Measurements from ENCODE around the gene NFKB2.

NFKB2 gene

DNA sequence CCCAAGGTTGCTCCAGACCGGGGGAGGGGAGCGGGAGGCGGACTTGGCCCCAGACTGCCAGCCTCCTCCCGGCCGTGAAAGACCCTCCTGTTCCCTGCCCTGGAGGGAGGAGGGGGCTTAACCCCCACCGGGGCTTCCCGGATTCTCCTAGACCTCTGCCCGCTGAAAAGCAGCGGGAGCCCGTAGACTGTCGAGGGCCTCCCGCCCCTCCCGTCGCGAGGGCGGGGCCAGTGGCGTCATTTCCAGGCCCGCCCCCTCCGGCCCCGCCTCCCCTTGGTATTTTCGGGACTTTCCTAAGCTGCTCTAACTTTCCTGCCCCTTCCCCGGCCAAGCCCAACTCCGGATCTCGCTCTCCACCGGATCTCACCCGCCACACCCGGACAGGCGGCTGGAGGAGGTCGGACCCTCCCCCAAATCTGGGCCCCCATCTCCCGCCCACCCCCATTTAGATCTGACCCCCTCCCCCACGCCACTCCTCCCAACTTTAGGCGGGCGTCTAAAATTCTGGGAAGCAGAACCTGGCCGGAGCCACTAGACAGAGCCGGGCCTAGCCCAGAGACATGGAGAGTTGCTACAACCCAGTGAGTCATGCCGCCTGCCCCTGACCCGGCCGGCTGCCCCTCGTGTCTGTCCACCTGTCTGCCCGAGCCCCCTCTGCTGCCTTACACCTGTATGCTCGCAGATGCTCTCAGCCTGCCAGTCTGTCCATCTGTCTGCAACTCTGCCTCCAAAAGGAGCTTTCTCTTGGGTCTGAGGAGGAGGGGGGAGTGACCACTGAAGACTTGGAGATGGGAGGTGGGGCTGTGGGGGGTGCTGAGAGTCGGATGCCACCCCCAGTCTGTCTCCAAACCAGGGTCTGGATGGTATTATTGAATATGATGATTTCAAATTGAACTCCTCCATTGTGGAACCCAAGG, at the start of gene NFKB2:
Gene NFKB2, plus strand, starts transcription at position 306 of the 917 bp plus-strand sequence. Its CDS starts 255 bp downstream, at position 561.
- peak; percentile 26 for DNase-seq (ENCODE audit: low read depth, low spot score)
- peak within 1 kb of the TSS; percentile 79 for H3K27ac ChIP-seq

DNA sequence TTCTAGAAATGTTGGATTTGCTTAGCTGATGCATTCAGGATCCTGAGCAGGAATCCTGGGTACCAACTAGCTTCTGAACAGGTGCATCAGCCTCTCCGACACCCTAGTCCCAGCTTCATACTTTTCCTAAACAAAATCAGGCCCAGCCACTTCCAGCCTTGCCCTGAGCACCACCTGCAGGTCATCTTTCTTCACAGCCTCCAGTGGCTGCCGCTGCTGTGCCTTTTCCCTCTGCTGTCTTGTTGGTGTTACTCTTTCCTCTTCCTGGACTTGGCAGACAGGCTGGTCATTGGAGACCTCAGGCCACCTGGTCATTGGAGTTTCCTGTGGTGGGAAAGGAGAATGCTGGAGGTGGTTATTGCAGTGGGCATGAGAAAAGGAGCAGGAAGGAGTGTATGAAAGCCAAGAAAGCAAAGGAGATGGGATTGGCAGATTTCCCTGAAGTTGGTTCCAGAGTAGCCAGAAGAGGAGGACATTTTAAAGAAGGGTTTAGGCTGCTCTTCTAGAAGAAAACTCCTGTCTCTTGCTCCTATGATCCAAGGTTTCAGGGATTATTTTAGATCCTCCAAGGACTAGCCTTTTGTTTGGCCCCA, 48.2 kb upstream of the NFKB2 start:
- DNase-seq (ENCODE audit: low read depth, low spot score), result no peak
- H3K27ac ChIP-seq, result no peak overlapping the region

DNA sequence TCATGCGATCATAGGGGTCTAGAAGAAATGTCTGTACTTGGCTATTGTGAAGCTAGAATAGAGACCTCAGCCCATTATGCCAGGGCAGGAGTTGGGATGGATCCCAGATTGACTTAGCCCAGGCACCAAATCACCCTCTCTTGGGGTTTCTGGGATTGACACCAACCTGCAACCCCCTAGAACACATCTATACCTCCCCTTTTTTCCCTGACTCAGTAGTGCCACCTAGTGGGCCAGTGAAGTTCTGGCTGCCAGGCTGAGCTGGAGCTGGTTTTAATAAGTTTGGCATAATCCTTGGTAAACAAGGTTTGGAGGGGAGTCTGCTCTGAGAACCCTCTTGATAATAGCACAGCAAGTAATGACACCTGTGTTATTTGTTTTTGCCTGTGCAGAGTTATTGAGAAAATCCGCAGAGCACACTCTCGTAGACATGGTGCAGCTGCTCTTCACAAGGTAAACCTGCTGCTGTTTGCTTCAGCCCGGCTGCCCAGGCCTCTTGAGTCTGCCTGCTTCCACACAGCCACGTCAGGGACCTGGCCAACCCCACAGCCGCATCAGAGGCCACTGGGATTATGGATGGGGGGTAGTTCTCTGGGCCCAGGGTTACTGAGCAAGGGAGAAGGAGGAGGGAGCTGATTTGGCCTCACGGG, 43.3 kb upstream of the NFKB2 start:
- DNase-seq (ENCODE audit: low read depth, low spot score), result no peak
- H3K27ac ChIP-seq, result no peak overlapping the region

DNA sequence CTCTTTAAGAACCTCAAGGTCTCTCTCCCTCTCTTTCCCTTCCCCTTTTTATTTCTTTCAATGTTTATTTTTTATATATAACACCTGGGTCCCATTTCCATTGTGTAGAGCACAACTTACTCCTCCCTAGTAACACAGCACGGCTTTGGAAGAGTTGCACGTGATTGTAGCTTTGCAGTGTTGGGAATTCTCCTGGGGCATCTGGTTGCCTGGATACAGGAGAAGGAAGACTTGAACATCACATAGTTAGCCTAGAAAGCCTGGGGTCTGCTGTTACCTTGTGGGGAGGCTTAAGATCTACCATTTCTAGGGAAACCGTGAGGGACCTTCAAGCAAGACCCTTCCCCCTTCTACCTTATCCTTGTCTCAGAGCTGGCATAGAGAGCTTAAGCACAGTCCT, 41.1 kb upstream of the NFKB2 start:
- no peak overlapping the region for H3K27ac ChIP-seq
- DNase-seq (ENCODE audit: low read depth, low spot score), result no peak

DNA sequence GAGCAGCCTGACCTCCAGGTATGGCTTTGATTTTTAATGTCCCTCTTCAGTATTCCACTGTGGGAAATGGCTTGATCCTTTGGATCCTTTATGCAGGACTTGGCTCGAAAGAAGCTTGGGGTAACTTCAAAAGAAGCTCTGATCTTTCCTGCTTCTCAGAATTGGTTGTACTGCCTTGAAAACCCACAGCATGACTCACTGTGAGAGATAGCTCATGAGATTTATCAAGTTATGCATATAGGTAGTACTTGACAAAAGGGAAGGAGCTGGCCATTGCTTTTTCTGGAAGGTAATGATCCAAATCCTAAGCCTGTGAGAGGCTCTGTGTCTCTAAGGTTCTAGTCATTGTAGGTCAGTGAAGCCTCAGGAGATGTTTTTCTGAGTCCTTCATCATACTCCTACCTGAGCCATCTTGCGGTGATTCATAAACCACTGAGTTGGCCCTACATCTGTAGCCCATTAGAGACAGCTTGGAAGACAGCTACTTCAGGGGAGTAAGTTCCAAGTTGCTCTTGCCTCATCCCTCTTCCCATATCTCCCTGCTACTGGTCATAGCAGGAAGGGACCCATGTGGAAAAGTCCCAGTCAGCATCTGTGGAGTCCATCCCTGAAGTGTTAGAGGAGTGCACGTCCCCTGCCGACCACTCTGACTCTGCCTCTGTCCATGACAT, 36.7 kb upstream of the NFKB2 start:
- no peak overlapping the region for H3K27ac ChIP-seq
- DNase-seq (ENCODE audit: low read depth, low spot score), result no peak

DNA sequence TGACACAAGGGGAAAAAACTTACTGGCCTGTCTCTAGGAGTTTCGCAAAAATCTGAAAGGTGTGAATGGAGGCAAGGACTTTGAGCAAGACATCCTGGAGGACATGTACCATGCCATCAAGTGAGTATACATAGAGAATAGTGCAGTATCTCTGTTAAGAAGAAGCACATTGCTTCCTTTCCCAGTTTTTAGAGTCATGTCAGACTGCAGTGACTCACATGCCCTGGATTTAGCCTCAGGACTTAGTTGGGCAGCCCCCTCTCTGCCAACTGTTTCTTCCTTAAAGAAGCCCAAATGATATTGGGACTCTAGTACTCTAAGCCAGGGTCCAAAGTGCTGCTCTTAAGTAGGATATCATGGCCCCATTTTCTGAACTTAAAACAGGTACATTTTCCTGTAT, 28.1 kb upstream of the NFKB2 start:
- H3K27ac ChIP-seq, result peak overlapping the region; percentile 58
- DNase-seq (ENCODE audit: low read depth, low spot score), result no peak

DNA sequence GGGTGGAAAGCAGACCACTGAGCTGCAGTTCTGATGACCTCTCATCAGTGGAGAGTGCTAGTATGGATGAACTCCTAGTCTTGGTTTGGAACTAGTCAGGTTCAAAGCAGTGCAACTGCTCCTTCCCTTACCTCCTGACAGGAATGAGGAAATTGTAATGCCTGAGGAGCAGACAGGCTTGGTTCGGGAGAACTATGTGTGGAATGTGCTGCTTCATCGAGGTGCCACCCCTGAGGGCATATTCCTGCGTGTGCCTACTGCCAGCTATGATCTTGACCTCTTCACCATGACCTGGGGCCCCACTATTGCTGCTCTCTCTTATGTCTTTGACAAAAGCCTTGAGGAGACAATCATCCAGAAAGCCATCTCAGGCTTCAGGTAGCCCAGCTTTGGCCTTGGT, 27.4 kb upstream of the NFKB2 start:
- DNase-seq (ENCODE audit: low read depth, low spot score), result no peak
- peak overlapping the region; percentile 58 for H3K27ac ChIP-seq

DNA sequence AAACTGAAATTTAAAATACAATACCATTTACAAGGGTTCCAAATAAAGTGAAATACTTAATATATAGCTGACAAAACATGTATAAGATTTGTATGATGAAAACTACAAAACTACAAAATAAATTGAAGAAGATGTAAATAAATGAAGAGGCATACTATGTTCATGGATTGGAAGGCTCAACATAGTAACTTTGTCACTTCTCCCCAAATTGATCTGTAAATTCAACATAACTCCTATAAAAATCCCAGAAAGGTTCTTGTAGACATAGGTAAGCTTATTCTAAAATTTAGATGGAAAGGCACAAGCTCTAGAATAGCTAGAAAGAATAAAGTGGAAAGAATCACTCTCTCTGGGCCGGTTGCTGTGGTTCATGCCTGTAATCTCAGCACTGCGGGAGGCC, 24.2 kb upstream of the NFKB2 start:
- DNase-seq (ENCODE audit: low read depth, low spot score), result no peak
- no peak overlapping the region for H3K27ac ChIP-seq

DNA sequence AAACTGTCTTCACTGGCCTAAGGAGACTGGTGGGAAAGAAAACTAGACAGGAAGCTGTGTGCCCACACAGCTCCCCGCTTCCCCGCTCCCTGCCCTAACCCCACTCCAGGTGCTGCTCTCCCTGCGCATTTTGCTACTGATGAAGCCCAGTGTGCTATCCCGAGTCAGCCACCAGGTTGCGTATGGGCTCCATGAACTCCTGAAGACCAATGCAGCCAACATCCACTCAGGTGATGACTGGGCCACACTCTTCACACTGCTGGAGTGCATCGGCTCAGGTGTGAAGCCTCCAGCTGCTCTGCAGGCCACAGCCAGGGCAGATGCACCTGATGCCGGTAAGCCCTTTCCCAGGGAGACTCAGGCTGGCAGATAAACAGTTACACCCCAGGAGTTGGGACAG, 20.3 kb upstream of the NFKB2 start:
- no peak for DNase-seq (ENCODE audit: low read depth, low spot score)
- no peak overlapping the region for H3K27ac ChIP-seq

DNA sequence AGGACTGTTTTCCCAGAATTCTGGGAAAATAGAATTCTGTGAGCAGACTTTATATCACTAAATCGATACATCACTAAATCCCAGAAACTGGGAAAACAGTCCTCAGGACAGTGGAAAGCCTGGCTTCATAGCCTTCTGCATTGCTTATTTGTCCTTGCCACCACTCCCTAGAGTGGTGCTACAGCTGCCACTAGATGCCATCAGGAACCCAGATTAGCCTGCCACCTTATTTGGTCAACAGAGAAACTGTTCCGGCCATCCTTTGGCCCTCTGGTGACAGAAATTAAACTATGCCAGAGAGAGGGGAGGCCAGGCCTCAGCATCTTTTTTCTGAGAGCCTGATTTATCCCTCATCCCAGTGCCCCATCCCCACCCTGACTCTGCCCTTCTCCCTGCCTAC, 19.6 kb upstream of the NFKB2 start:
- no peak overlapping the region for H3K27ac ChIP-seq
- no peak for DNase-seq (ENCODE audit: low read depth, low spot score)

DNA sequence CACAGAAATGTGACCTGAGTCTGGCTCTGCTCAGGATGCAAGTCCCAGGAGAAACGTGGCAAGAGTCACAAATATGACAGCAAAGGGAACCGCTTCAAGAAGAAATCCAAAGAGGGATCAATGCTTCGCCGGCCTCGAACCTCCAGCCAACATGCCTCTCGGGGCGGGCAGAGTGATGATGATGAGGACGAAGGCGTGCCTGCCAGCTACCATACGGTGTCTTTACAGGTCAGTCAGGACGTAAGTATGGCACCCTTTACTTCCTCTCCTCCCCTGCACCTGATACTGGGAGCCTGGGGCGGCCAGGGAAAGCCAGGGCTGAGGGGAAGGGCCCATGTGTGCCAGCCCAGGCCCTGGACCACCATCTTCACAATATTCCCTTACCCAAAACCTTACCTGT, 18.6 kb upstream of the NFKB2 start:
- DNase-seq (ENCODE audit: low read depth, low spot score), result no peak
- H3K27ac ChIP-seq, result no peak overlapping the region

DNA sequence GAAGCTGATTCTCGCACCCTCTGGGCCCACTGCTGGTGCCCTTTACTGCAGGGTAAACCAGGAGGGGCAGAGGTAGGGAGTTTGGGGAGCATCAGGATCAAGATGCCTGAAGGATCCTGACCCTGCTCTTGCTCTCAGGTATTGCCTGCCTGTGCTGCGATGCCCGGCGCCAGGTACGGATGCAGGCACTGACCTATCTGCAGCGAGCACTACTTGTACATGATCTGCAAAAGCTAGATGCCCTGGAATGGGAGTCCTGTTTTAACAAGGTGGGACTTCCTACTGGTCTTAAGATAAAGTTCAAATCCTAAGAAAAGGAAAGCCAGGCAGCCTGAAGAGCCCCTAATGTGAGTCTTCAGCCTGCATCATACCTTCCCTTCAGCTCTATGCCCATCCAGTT, 16.1 kb upstream of the NFKB2 start:
- no peak overlapping the region for H3K27ac ChIP-seq
- no peak for DNase-seq (ENCODE audit: low read depth, low spot score)

DNA sequence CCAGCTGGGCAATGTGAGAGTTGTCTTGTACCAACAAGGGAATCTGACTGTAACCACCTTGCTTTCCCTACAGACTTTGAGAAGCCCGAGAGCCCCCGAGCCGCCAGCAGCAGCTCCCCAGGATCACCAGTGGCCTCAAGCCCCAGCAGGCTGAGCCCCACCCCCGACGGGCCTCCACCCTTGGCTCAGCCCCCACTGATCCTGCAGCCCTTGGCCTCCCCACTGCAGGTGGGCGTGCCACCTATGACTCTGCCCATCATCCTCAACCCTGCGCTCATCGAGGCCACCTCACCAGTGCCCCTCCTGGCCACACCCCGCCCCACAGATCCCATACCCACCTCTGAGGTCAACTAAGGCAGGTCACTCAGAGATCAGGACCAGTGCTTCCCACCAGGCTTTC, 13.5 kb upstream of the NFKB2 start:
- no peak for DNase-seq (ENCODE audit: low read depth, low spot score)
- H3K27ac ChIP-seq, result no peak overlapping the region

DNA sequence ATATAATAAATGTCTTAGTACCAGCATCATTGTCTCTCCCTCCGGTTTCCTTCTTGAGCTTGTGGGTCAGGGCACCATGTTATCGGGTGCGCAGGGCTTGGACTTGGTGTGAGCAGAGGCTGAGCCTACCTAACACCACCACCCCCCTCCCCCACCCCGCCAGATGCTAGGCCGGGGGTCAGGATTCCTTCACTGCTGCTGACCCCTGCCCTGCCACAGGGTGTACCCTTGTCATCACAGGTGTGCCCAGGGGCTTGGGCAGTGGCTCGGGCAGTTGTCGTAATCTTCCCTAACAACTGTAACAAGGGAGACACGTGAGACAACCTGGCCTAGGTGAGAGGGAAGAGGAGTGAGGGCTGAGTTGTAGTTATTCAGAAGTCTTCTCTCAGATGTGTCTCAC, 12.6 kb upstream of the NFKB2 start:
- no peak for DNase-seq (ENCODE audit: low read depth, low spot score)
- H3K27ac ChIP-seq, result no peak overlapping the region

DNA sequence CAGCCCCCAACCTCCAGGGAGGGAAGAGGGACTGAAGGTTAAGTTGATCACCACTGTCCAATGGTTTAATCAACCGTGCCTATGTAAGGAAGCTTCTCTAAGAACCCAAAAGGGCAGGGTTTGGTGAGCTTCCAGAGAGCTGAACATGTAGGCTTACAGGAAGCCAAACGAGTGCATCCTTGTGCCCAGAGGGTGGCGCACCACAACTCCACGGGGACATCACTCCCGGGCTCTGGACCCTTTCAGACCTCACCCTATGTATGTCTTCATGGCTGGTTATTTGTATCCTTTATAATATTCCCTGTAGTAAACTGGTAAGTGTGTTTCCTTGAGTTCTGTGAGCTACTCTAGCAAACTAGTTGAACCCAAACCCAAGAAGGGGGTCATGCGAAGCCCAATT, 11.5 kb upstream of the NFKB2 start:
- no peak for DNase-seq (ENCODE audit: low read depth, low spot score)
- H3K27ac ChIP-seq, result no peak overlapping the region

DNA sequence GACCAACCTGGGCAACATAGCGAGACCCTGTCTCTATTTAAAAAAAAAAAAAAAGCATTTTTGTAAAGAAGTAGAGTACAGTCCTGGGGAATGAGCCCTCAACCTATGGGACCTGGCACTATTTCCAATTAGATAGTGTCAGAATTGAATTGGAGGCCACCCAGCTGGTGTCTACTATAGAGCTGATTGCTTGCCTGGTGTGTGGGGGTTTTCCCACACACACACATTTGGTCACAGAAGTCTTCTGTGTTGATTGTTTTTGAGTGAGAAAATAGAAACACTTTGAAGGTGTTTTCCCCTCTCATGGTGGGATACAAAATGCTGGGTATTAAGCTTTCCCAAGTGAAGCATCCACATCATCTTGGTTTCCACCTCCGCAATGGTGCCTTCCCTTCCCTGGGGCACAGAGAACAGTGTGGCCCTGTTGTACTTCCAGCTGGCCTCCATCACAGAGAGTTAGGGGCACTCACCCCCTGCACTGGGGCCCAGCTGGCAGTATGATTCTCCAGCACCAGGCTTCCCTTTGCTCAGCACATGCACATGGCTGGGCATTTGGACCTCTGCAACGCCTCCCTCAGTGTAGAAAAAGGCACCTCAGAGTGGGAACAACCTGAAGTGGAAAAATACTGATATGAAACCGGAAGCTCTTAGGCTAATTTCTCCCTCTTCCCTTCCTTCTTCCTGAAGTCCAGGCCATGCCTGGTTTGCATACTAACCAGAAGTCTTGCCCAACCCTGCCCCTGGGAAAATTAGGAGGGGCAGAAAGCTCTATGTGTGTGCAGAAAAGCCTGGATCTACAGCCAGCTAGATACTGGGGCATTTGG, 10.7 kb upstream of the NFKB2 start:
- no peak overlapping the region for H3K27ac ChIP-seq
- DNase-seq (ENCODE audit: low read depth, low spot score), result no peak

DNA sequence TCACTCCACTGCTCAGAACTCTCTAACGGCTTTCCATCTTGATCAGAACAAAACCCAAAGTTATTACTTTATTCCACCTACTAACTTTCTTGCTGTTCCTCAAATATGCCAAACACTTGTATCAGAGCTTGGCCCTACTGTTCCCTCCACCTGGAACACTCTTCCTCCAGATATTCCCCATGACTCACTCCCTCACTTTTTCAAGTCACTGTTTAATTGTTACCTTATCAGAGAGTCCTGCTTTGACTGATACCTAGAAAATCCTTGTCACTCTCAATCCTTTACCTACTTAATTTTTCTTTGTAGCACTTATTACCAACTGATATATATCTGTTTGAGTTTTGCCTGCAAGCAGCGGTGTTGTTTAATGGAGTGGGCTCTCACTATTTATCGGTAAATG, 5.6 kb upstream of the NFKB2 start:
- DNase-seq (ENCODE audit: low read depth, low spot score), result no peak
- no peak overlapping the region for H3K27ac ChIP-seq

DNA sequence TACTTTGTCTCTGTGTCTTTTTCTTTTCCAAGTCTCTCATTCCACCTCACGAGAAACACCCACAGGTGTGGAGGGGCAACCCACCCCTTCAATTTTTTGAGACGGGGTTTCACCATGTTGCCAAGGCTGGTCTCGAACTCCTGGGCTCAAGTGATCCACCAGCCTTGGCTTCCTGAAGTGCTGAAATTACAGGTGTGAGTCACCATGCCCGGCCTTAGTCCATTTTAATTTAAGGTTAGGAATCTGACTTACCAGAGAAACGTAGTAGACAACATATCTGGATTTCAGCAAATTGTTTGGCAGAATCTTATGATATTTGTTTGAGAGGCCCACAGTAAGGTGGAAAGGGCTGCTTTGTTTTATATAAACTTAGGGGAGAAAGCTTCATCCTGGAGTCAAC, 3.2 kb upstream of the NFKB2 start:
- no peak overlapping the region for H3K27ac ChIP-seq
- no peak for DNase-seq (ENCODE audit: low read depth, low spot score)

DNA sequence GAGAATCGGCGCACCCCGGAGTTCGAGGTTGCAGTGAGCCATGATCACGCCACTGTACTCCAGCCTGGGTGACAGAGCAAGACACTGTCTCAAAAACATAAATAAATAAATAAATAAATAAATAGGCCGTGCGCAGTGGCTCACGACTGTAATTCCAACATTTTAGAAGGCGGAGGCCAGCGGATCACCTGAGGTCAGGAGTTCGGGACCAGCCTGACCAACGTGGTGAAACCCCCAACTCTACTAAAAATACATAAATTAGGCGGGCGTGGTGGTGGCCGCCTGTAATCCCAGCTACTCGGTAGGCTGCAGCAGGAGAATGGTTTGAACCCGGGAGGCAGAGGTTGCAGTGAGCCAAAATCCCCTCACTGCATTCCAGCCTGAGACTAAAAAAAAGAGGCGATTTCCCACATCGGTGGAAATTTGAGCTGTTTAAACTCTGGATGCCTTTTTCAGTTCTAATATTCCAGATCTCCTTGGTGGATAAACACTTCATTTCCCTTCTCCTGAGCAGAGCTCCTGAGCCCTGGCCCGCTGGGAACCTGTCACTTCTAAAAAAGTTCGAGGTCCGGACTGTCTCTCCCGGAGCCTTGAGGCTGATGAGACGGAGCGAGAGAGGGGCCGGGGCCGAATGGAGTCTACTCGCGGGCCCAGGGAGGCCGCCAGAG, 2.0 kb upstream of the NFKB2 start:
- DNase-seq (ENCODE audit: low read depth, low spot score), result no peak
- peak overlapping the region; percentile 79 for H3K27ac ChIP-seq

Data from epithelial cell of prostate (primary cell).